Measurements from ENCODE around the gene TNFSF12.
A peak's percentile ranks its signal among the peaks of the same experiment; 100 is the strongest.

Gene TNFSF12

GRCh38 chr17:7548585-7549400 is at the start of gene TNFSF12:
Gene TNFSF12, plus strand, starts transcription at chr17:7549058. Its CDS starts 96 bp downstream, at chr17:7549154.
- DNase-seq, result no peak

GRCh38 chr17:7499161-7499560 is 49.7 kb upstream of the TNFSF12 start:
- DNase-seq, result no peak

GRCh38 chr17:7501729-7502128 is 47.1 kb upstream of the TNFSF12 start:
- DNase-seq, result no peak

GRCh38 chr17:7502171-7502847 is 46.5 kb upstream of the TNFSF12 start:
- DNase-seq, result no peak

GRCh38 chr17:7502987-7503386 is 45.9 kb upstream of the TNFSF12 start:
- DNase-seq, result no peak

GRCh38 chr17:7503521-7503920 is 45.3 kb upstream of the TNFSF12 start:
- no peak for DNase-seq

- no peak for DNase-seq
Observed at GRCh38 chr17:7508145-7508544, 40.7 kb upstream of the TNFSF12 start.

GRCh38 chr17:7508846-7509245 is 40.0 kb upstream of the TNFSF12 start:
- no peak for DNase-seq

GRCh38 chr17:7509937-7510336 is 38.9 kb upstream of the TNFSF12 start:
- no peak for DNase-seq

- DNase-seq, result no peak
Observed at GRCh38 chr17:7511108-7511507, 37.8 kb upstream of the TNFSF12 start.

GRCh38 chr17:7512105-7512504 is 36.8 kb upstream of the TNFSF12 start:
- DNase-seq, result no peak

- DNase-seq, result no peak
Observed at GRCh38 chr17:7512824-7513540, 35.9 kb upstream of the TNFSF12 start.

GRCh38 chr17:7513850-7514419 is 34.9 kb upstream of the TNFSF12 start:
- no peak for DNase-seq

- DNase-seq, result no peak
Observed at GRCh38 chr17:7515911-7516610, 32.8 kb upstream of the TNFSF12 start.

- peak in 1 of 2 experiments; percentile 10 for DNase-seq
Observed at GRCh38 chr17:7523033-7523432, 25.8 kb upstream of the TNFSF12 start.

- DNase-seq, result no peak
Observed at GRCh38 chr17:7528842-7529241, 20.0 kb upstream of the TNFSF12 start.

GRCh38 chr17:7530023-7530900 is 18.6 kb upstream of the TNFSF12 start:
- DNase-seq, result no peak

- DNase-seq, result no peak
Observed at GRCh38 chr17:7538050-7538449, 10.8 kb upstream of the TNFSF12 start.

- DNase-seq, result no peak
Observed at GRCh38 chr17:7538891-7539545, 9.8 kb upstream of the TNFSF12 start.

GRCh38 chr17:7541074-7541621 is 7.7 kb upstream of the TNFSF12 start:
- no peak for DNase-seq

- no peak for DNase-seq
Observed at GRCh38 chr17:7544911-7545310, 3.9 kb upstream of the TNFSF12 start.
